Aorta (tissue), 5 donors: ENCODE measurements around the gene LCT. TPM values are rescaled to one million over a fixed set of nuclear protein-coding genes. Genes with fewer than 3 reads are reported as not detected.
A peak's percentile ranks its signal among the peaks of the same experiment; 100 is the strongest.

Experiments
- ATAC-seq: fragments of 200-7000 bp; cut with Tn5 transposase; one replicate; pipeline ENCODE4 v1.9.1; 2022; ENCODE audit warnings: moderate library complexity; ENCODE audit not compliant: low FRiP score
- DNase-seq, 2 donors: peaks; one replicate each; pipeline ENCODE4 v3.0.0-alpha.2; 2020
- H3K27ac ChIP-seq, 2 donors: one replicate each; pipeline ENCODE4 v1.5.1; 2013; ENCODE audit warnings: low read length in 2 of 2, mild to moderate bottlenecking in 2 of 2, moderate library complexity in 2 of 2, control low read depth in 1 of 2, inconsistent platforms in 1 of 2, low read depth in 1 of 2
- H3K27me3 ChIP-seq, 2 donors: one replicate each; pipeline ENCODE4 v1.6.1; 2013; ENCODE audit warnings: control low read depth in 1 of 2, low read length in 1 of 2, mild to moderate bottlenecking in 1 of 2, moderate library complexity in 1 of 2; ENCODE audit not compliant: insufficient read depth in 2 of 2, control insufficient read depth in 1 of 2
- H3K36me3 ChIP-seq, 2 donors: one replicate each; pipeline ENCODE4 v1.6.1; 2013; ENCODE audit warnings: control low read depth in 1 of 2, low read length in 1 of 2, mild to moderate bottlenecking in 1 of 2; ENCODE audit not compliant: insufficient read depth in 2 of 2, control insufficient read depth in 1 of 2
- H3K4me1 ChIP-seq, 2 donors: one replicate each; pipeline ENCODE4 v1.6.1; 2013; ENCODE audit warnings: low read length in 2 of 2, control low read depth in 1 of 2, mild to moderate bottlenecking in 1 of 2, moderate library complexity in 1 of 2; ENCODE audit not compliant: insufficient read depth in 2 of 2, control insufficient read depth in 1 of 2
- H3K4me3 ChIP-seq, 2 donors: one replicate each; pipeline ENCODE4 v1.5.1; 2013; ENCODE audit warnings: low read length in 2 of 2, control low read depth in 1 of 2, mild to moderate bottlenecking in 1 of 2
- H3K9me3 ChIP-seq: one replicate; pipeline ENCODE4 v1.6.1; 2013; ENCODE audit warnings: mild to moderate bottlenecking, low read length; ENCODE audit not compliant: control insufficient read depth
- WGBS, 2 donors: extraction: QIAGEN DNeasy Blood & Tissue Kit; methylation state at CpG; one replicate each; pipeline ENCODE4 v1.1.7; 2013; 5-methylcytosine and 5-hydroxymethylcytosine counted together
- intact Hi-C, 2 donors: fragments of 100-400 bp; cut with DNase I; formaldehyde crosslinking; loops; one replicate each; pipeline versions ENCODE4 v1.14.2 to v1.15.0; 2022
- polyA plus RNA-seq, 2 donors: library from polyadenylated mRNA; stranded (reverse); fragments of 200-250 nt; gene quantifications; one replicate each; pipeline ENCODE4 v1.2.3, GENCODE V29; 2013
- total RNA-seq, 2 donors: library from RNA; stranded (reverse); fragmentation: NEBNext Ultra II Directional; extraction: Animal tissue kit (Norgen Biotek cat#: 25700); gene quantifications; one replicate each; pipeline ENCODE4 v1.2.1, GENCODE V29; 2021
- donor health status: healthy with polysubstance abuse.
- donor health status: Bipolar disorder and iron deficiency.
- donor health status: DM: no; HTN: no; CAD: no.
- donor health status: DM: no; HTN: no; CAD: no.
- donor health status: DM: yes; HTN: yes; CAD: no.

Gene LCT
- total and polyA plus RNA-seq, 4 donors, result 0.03 to 24.8 TPM; not detected in 2

DNA sequence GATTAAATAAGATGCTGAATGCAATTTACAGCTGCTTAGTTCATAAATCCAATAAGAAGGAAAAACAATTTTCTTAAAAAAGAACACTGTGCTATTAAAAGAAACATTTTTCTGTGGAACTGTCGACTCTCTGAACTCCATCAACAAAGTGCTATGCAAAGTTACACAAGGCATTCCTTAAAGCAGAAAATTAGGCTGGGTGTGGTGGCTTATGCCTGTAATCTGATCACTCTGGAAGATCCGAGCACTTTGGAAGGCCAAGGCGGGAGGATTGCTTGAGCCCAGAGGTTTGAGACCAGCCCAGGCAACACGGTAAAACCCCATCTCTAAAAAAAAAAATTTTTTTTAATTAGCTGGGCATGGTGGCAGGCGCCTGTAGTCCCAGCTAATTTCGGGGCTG is 26.2 kb upstream of the LCT start:
- Histone ChIP-seq H3K36me3 (peaks cover 5 to 7% of the 10 kb centered on the region in 2 donors), H3K27ac (peak overlapping the region in 1 of 2 donors; percentile 44), H3K9me3 (no peaks in the 10 kb centered on the region), H3K4me1 (peaks cover 0 to 1% of the 10 kb centered on the region in 2 donors), H3K27me3 (no peaks in the 10 kb centered on the region), H3K4me3 (no peak overlapping the region)
- intact Hi-C loops, result no loop called here
- WGBS, 2 donors, result 50 to 57% methylated on average over 6 of the region's 6 CpGs
- no peak for DNase-seq
- no peak for ATAC-seq

GRCh38 chr2:135862718-135863117 is 25.7 kb upstream of the LCT start:
- Histone ChIP-seq H3K4me1 (peaks cover 0 to 1% of the 10 kb centered on the region in 2 donors), H3K4me3 (no peak overlapping the region), H3K36me3 (peaks cover 5 to 7% of the 10 kb centered on the region in 2 donors), H3K27ac (no peak overlapping the region), H3K27me3 (no peaks in the 10 kb centered on the region), H3K9me3 (no peaks in the 10 kb centered on the region)
- intact Hi-C loops, result no loop called here
- ATAC-seq (no peak), DNase-seq (no peak)
- 76 to 78% methylated on average over 4 of the region's 4 CpGs for WGBS, 2 donors

- DNase-seq (no peak), ATAC-seq (no peak)
- intact Hi-C loops, result no loop called here
- Histone ChIP-seq H3K9me3 (no peaks in the 10 kb centered on the region), H3K27me3 (no peaks in the 10 kb centered on the region), H3K36me3 (peaks cover 0 to 6% of the 10 kb centered on the region in 2 donors), H3K4me3 (no peak overlapping the region), H3K27ac (no peak overlapping the region), H3K4me1 (no peaks in the 10 kb centered on the region)
These were observed 16.4 kb upstream of the LCT start for GRCh38 chr2:135853401-135853800.

- intact Hi-C loops, result no loop called here
- H3K4me1 ChIP-seq, result no peaks in the 10 kb centered on the region
- ATAC-seq, result no peak
- H3K36me3 ChIP-seq, result peaks cover 2 to 3% of the 10 kb centered on the region in 2 donors
- H3K27ac ChIP-seq, result no peak overlapping the region
- H3K27me3 ChIP-seq, result no peaks in the 10 kb centered on the region
- H3K9me3 ChIP-seq, result no peaks in the 10 kb centered on the region
- no peak for DNase-seq
- no peak overlapping the region for H3K4me3 ChIP-seq
These were observed 14.9 kb upstream of the LCT start for GRCh38 chr2:135851858-135852257.

- DNase-seq (no peak), ATAC-seq (no peak)
- H3K4me1 ChIP-seq, result no peaks in the 10 kb centered on the region
- H3K27me3 ChIP-seq, result no peaks in the 10 kb centered on the region
- no peak overlapping the region for H3K27ac ChIP-seq
- intact Hi-C loops, result no loop called here
- H3K9me3 ChIP-seq, result no peaks in the 10 kb centered on the region
- 86 to 88% methylated on average over 17 of the region's 17 CpGs for WGBS, 2 donors
- peaks cover 3% of the 10 kb centered on the region in 2 donors for H3K36me3 ChIP-seq
- no peak overlapping the region for H3K4me3 ChIP-seq
These were observed 14.1 kb upstream of the LCT start for GRCh38 chr2:135850892-135851668.

- 89 to 90% methylated on average over 3 of the region's 3 CpGs for WGBS, 2 donors
- ATAC-seq, result no peak
- Histone ChIP-seq H3K27ac (no peak overlapping the region), H3K9me3 (no peaks in the 10 kb centered on the region), H3K36me3 (peaks cover 0 to 6% of the 10 kb centered on the region in 2 donors), H3K4me3 (no peak overlapping the region), H3K4me1 (no peaks in the 10 kb centered on the region), H3K27me3 (no peaks in the 10 kb centered on the region)
- intact Hi-C loops, result no loop called here
- no peak for DNase-seq
These were observed 12.1 kb upstream of the LCT start for GRCh38 chr2:135849087-135849486.

DNA sequence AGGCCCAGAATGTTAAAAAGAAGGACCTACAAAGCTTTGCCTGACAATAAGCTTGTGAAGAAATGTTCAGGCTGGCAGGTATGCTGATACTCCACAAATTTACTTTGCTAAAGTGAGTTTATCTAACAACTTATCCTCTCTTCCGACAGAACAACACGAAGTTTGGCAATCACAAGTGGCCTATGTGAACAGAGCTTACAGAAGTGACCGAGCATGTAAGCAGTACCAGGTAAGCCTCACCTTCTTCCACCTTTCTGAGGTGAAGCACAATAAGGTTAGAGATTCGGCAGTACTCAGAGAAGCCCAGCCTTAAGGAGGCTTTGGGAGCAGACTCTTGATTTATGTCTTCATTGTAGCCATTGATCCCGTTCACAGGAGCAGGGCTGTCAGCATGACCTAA is 9.0 kb upstream of the LCT start:
- Histone ChIP-seq H3K36me3 (peaks cover 2 to 12% of the 10 kb centered on the region in 2 donors), H3K9me3 (no peaks in the 10 kb centered on the region), H3K4me1 (no peaks in the 10 kb centered on the region), H3K4me3 (no peak overlapping the region), H3K27ac (no peak overlapping the region), H3K27me3 (no peaks in the 10 kb centered on the region)
- no peak for ATAC-seq
- DNase-seq, result no peak
- intact Hi-C loops, result no loop called here
- WGBS, 2 donors, result 87 to 91% methylated on average over 5 of the region's 5 CpGs

- Histone ChIP-seq H3K4me1 (no peaks in the 10 kb centered on the region), H3K27me3 (no peaks in the 10 kb centered on the region), H3K36me3 (peaks cover 2 to 12% of the 10 kb centered on the region in 2 donors), H3K4me3 (no peak overlapping the region), H3K9me3 (no peaks in the 10 kb centered on the region), H3K27ac (no peak overlapping the region)
- no peak for DNase-seq
- WGBS, 2 donors, result 89 to 91% methylated on average over 3 of the region's 3 CpGs
- intact Hi-C loops, result no loop called here
- no peak for ATAC-seq
These were observed 8.3 kb upstream of the LCT start for GRCh38 chr2:135845257-135845656.

DNA sequence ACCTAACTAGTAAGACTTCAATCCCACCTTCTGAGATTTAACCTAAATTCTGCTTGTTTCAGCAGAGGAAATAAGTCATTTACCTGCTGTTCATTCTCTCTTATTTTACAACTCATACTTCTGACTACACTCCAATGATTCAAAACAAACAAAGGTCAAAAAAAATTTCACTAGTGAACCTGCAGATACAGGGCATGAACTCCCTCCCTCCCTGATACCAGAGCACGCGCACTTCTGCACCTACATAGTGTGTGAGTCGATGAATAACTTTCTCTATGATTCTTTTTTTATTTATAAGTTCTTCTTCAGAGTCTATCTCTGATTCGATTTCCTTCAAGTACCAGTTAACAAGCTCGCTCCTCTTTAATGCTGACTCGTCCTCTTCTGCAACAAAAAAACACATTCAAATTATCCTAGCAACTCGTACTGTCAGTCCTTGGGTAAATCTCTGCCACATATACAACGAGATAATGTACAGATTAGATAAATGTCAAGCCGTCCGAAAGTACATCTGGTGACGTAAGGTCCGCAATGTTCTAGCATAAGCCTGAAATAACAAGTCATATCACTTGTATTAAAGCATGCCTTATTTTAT is 7.4 kb upstream of the LCT start:
- Histone ChIP-seq H3K36me3 (peaks cover 2 to 12% of the 10 kb centered on the region in 2 donors), H3K4me1 (no peaks in the 10 kb centered on the region), H3K4me3 (no peak overlapping the region), H3K27me3 (no peaks in the 10 kb centered on the region), H3K9me3 (no peaks in the 10 kb centered on the region), H3K27ac (no peak overlapping the region)
- WGBS, 2 donors, result 84 to 89% methylated on average over 12 of the region's 12 CpGs
- ATAC-seq (no peak), DNase-seq (no peak)
- intact Hi-C loops, result no loop called here
